Kidney epithelial cell (primary cell): Measurements from ENCODE around the gene RIC1. TPM values are rescaled to one million over a fixed set of nuclear protein-coding genes. Genes with fewer than 3 reads are reported as not detected.

Source experiments
- DNase-seq: peaks from one replicate; pipeline ENCODE4 v3.0.0-alpha.2; 2010; ENCODE audit warnings: low read depth
- H3K27me3 ChIP-seq: 2 replicates; pipeline ENCODE4 v1.6.0; 2011; ENCODE audit warnings: low read length; ENCODE audit not compliant: control insufficient read depth, insufficient read depth
- H3K36me3 ChIP-seq: 2 replicates; pipeline ENCODE4 v1.5.1; 2011; ENCODE audit warnings: low read length; ENCODE audit not compliant: control insufficient read depth, insufficient read depth
- H3K4me3 ChIP-seq: 2 replicates; pipeline ENCODE4 v1.5.1; 2011; ENCODE audit warnings: low read depth, mild to moderate bottlenecking, control low read depth, low read length
- total RNA-seq: library from RNA; depleted of rRNA; stranded (reverse); fragments of >200 nt; gene quantifications from 2 replicates; pipeline ENCODE4 v1.2.3, GENCODE V29; 2015
- TF ChIP-seq, protein P1 (sequence below): IDR thresholded peaks from 2 replicates; pipeline ENCODE4 v1.5.1; 2011; ENCODE audit warnings: mild to moderate bottlenecking, moderate library complexity, low read length, control low read depth, inconsistent platforms; ENCODE audit not compliant: insufficient read depth, poor library complexity, severe bottlenecking

Gene RIC1
- total RNA-seq, 1 donor from 2014 or later, result 16.8 TPM

DNA sequence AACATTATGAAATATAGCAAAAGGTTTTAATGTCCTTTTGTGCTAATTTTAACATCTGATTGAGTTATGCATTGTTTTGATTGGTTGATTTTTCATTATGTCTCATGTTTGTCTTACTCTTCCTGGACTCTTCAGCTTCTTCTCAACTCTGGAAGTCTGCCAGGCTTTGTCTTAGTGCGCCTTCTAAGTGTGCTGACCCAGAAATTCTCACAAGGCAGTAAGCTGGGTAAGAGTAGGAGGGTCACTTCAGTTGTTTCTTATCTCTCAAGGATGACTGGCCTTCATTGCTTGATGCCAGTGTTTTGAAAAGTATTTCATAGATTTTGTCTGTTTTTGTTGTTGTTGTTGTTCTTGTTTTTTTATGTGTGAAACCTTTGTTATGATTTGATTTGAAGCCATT is 59.2 kb downstream of the RIC1 start:
- Histone ChIP-seq H3K36me3 (no peaks in the 10 kb centered on the region), H3K4me3 (no peak overlapping the region), H3K27me3 (no peaks in the 10 kb centered on the region)
- TF ChIP-seq, protein P1, sequence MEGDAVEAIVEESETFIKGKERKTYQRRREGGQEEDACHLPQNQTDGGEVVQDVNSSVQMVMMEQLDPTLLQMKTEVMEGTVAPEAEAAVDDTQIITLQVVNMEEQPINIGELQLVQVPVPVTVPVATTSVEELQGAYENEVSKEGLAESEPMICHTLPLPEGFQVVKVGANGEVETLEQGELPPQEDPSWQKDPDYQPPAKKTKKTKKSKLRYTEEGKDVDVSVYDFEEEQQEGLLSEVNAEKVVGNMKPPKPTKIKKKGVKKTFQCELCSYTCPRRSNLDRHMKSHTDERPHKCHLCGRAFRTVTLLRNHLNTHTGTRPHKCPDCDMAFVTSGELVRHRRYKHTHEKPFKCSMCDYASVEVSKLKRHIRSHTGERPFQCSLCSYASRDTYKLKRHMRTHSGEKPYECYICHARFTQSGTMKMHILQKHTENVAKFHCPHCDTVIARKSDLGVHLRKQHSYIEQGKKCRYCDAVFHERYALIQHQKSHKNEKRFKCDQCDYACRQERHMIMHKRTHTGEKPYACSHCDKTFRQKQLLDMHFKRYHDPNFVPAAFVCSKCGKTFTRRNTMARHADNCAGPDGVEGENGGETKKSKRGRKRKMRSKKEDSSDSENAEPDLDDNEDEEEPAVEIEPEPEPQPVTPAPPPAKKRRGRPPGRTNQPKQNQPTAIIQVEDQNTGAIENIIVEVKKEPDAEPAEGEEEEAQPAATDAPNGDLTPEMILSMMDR, result no peak
- no peak for DNase-seq

DNA sequence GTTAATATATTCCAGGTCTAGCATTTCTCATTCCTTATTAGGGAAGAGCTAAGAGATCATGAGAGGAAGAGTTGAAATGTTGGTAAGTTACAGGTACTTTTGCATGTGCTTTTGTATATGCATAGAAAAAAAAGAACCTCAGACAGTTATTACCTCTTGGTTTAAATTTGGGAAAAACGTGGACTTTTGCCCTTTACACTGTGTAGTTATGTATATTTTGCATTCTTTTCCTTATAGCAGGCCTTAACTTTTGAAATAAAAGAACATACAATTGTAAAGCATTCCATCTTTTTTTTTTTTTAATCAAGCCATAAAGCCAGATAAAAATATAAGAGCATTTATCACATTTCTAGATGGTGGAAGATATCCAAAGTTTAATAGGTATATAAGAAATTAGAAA is 61.4 kb downstream of the RIC1 start:
- H3K4me3 ChIP-seq, result no peak overlapping the region
- TF ChIP-seq, protein P1, result no peak
- DNase-seq, result no peak
- no peaks in the 10 kb centered on the region for H3K36me3 ChIP-seq
- H3K27me3 ChIP-seq, result no peaks in the 10 kb centered on the region

DNA sequence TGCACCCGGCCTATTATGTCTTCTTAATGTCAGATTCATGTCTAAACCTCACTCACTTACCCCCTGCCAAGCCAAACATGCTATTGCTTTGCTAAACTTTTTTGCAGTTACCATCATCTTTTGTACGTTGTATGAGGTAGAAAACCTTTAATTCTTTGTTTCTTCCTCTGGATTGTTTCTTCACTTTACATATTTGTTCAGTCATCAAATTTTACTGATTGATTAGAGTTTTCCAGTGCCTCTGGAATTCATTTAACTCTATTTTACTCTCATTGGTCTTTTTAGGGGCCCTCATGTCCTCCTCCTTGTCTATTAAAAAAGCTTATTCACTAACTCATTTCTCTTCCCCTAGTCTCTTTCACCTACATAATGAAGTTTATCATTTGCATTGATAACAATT is 67.0 kb downstream of the RIC1 start:
- Histone ChIP-seq H3K36me3 (no peaks in the 10 kb centered on the region), H3K27me3 (no peaks in the 10 kb centered on the region), H3K4me3 (no peak overlapping the region)
- TF ChIP-seq, protein P1, result no peak
- no peak for DNase-seq

DNA sequence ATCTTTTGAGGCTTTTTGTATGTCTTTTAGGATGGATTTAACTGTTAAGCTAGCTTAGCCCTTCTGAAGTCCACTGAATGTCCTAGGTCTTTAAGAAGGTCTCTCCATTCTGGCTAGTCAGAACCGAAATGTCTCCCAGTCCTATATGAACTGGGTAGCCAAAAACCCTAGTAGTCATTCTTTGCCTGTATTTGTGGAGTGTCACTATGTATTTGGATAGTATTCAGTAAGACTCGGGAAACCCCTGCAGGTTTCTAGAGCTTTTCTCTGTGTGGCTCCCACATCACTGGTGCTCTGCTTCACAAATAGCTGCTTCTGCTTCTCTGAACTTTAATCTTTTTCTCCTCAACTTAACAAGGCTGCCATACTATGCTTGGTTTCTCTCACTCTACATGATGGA is 68.0 kb downstream of the RIC1 start:
- no peak overlapping the region for H3K4me3 ChIP-seq
- TF ChIP-seq, protein P1, result no peak
- H3K27me3 ChIP-seq, result no peaks in the 10 kb centered on the region
- no peaks in the 10 kb centered on the region for H3K36me3 ChIP-seq
- DNase-seq, result no peak

DNA sequence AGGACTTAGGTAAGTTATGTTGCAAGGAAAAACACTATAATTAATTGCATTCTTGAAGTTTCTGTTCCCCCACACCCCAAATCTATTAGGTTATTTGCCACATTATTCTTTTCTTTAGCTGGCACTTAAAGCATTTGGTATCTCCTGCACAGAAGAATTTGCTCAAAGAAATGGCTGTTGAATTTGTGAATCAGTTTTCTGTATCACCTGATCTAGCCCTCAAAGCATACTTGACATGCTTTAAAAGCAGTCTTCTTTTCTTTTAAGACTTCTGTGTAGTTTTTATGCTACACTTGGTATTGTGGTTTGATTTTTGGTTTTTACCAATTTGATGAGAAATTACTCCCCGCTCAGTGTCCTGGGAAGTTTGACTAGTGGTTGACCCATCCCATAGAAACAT is 69.1 kb downstream of the RIC1 start:
- Histone ChIP-seq H3K27me3 (no peaks in the 10 kb centered on the region), H3K4me3 (no peak overlapping the region), H3K36me3 (no peaks in the 10 kb centered on the region)
- no peak for DNase-seq
- TF ChIP-seq, protein P1, result no peak

DNA sequence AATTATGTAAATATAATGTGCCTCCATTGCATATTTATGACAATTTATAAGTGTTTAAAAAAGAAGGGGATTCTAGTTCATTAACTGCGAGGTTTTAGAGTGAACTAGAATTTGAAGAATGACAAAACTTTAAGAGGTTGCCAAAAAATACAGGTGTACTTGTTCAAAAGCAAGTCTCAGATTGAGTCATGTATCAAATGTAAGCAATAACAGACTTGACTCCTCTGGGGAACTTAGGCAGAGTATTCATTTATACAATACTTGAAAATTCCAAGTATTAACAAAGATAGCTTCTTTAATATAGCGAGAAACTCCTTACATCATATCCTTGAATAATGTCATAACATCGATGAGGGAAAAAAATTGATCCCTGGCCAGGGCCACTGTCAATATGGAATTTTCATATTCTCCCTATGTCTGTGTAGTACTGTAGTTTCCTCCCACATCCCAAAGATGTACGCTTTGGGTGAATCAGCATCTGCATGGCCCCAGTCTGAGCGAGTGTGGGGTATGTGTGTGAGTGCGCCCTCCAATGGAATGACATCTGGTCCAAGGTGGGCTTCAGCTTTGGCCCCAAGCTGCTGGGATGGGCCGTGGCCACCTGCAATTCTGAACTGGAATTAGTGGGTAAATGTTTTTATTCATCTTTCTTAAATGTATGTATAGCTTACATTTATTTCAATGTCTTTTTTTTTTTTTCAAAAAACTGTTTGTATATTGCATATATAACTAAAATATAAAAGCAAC is 70.1 kb downstream of the RIC1 start:
- no peaks in the 10 kb centered on the region for H3K27me3 ChIP-seq
- H3K4me3 ChIP-seq, result no peak overlapping the region
- DNase-seq, result no peak
- TF ChIP-seq, protein P1, result no peak
- H3K36me3 ChIP-seq, result no peaks in the 10 kb centered on the region
